ENCODE data around the gene CCDC27. TPM values are rescaled to one million over a fixed set of nuclear protein-coding genes. Genes with fewer than 3 reads are reported as not detected.
A peak's percentile ranks its signal among the peaks of the same experiment; 100 is the strongest.

CCDC27 gene
- total and polyA plus RNA-seq, 2 of the 13 experiments (the other 11 are each of a cell fraction or from before 2014, with no cell fraction given) = not detected

DNA sequence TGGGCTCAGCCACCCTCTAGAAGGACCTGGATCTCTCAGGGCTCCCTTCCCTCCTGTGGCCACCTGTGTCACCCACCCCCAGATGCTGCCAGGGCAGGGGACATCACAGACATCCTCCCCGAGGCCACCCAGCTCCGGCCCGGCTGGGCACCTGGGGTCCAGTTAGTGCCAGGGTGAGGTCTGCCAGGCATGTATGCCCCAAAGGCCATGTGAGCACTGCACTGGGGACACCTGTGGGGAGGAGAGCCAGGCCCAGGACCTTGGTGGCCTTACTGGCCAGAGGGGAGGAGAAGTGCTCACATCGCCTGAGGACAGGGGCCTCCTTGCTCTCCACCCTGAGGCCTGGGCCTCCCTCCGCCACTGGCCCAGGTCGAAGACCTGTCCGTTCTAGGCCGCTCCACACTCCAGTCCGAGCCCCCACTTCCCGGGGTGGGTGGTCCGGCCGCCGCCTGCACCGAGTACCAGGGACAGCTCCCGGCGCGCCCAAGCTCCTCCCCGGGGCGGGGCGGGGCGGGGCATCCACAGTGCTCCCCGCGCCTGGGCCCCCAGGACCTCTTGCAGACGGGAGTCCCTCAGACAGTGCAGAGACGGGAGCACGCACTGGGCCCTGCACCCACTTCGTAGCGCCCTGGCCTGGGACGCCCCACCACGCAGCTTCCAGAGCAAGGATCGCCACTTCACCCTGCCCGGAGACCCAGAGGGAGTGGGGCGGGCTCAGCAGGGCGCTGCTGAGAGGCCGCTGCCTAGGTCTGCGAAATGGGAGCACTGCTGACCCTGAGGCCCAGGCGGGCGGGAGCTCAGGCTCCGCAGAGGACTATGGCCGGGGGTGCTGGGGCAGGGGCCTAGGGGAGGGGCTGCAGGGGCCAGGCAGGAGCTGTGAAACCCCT, 34.3 kb upstream of the CCDC27 start (continued):
- TF ChIP-seq, protein P1, sequence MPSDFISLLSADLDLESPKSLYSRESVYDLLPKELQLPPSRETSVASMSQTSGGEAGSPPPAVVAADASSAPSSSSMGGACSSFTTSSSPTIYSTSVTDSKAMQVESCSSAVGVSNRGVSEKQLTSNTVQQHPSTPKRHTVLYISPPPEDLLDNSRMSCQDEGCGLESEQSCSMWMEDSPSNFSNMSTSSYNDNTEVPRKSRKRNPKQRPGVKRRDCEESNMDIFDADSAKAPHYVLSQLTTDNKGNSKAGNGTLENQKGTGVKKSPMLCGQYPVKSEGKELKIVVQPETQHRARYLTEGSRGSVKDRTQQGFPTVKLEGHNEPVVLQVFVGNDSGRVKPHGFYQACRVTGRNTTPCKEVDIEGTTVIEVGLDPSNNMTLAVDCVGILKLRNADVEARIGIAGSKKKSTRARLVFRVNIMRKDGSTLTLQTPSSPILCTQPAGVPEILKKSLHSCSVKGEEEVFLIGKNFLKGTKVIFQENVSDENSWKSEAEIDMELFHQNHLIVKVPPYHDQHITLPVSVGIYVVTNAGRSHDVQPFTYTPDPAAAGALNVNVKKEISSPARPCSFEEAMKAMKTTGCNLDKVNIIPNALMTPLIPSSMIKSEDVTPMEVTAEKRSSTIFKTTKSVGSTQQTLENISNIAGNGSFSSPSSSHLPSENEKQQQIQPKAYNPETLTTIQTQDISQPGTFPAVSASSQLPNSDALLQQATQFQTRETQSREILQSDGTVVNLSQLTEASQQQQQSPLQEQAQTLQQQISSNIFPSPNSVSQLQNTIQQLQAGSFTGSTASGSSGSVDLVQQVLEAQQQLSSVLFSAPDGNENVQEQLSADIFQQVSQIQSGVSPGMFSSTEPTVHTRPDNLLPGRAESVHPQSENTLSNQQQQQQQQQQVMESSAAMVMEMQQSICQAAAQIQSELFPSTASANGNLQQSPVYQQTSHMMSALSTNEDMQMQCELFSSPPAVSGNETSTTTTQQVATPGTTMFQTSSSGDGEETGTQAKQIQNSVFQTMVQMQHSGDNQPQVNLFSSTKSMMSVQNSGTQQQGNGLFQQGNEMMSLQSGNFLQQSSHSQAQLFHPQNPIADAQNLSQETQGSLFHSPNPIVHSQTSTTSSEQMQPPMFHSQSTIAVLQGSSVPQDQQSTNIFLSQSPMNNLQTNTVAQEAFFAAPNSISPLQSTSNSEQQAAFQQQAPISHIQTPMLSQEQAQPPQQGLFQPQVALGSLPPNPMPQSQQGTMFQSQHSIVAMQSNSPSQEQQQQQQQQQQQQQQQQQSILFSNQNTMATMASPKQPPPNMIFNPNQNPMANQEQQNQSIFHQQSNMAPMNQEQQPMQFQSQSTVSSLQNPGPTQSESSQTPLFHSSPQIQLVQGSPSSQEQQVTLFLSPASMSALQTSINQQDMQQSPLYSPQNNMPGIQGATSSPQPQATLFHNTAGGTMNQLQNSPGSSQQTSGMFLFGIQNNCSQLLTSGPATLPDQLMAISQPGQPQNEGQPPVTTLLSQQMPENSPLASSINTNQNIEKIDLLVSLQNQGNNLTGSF (CRISPR knock-in tag; IDR thresholded peaks at IDR 0.05) = no peak
- no peak for TF ChIP-seq RFX5 (IDR thresholded peaks at IDR 0.05; ENCODE audit: low read depth, low read length)
- TF ChIP-seq SMAD3 (CRISPR knock-in tag; IDR thresholded peaks at IDR 0.05) = no peak
- TF ChIP-seq, protein P2, sequence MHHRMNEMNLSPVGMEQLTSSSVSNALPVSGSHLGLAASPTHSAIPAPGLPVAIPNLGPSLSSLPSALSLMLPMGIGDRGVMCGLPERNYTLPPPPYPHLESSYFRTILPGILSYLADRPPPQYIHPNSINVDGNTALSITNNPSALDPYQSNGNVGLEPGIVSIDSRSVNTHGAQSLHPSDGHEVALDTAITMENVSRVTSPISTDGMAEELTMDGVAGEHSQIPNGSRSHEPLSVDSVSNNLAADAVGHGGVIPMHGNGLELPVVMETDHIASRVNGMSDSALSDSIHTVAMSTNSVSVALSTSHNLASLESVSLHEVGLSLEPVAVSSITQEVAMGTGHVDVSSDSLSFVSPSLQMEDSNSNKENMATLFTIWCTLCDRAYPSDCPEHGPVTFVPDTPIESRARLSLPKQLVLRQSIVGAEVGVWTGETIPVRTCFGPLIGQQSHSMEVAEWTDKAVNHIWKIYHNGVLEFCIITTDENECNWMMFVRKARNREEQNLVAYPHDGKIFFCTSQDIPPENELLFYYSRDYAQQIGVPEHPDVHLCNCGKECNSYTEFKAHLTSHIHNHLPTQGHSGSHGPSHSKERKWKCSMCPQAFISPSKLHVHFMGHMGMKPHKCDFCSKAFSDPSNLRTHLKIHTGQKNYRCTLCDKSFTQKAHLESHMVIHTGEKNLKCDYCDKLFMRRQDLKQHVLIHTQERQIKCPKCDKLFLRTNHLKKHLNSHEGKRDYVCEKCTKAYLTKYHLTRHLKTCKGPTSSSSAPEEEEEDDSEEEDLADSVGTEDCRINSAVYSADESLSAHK (CRISPR knock-in tag; IDR thresholded peaks at IDR 0.05; ENCODE audit: borderline replicate concordance) = no peak
- no peak for TF ChIP-seq ZMYM4 (CRISPR knock-in tag; IDR thresholded peaks at IDR 0.05)
- peak; percentile 66; the same call in 1 of the 2 replicates for TF ChIP-seq WIZ (CRISPR knock-in tag; IDR thresholded peaks at IDR 0.05)
- 0 out of 2 replicates have a peak, but pooled peaks have one; percentile 31 for TF ChIP-seq HNRNPL (IDR thresholded peaks at IDR 0.05; ENCODE audit: low read depth, low read length)
- TF ChIP-seq ZNF761 (CRISPR knock-in tag; conservative IDR thresholded peaks at IDR 0.05) = no peak
- 0 out of 2 replicates have a peak, but pooled peaks have one; percentile 19 for TF ChIP-seq ZNF431 (CRISPR knock-in tag; IDR thresholded peaks at IDR 0.05; ENCODE audit: borderline replicate concordance, low read depth)
- TF ChIP-seq ZFX (CRISPR knock-in tag; IDR thresholded peaks at IDR 0.05; ENCODE audit: low read depth) = peak; percentile 24; the same call in 1 of the 2 replicates
- TF ChIP-seq ZNF225 (CRISPR knock-in tag; IDR thresholded peaks at IDR 0.05) = no peak
- peak; percentile 64 for TF ChIP-seq ZBTB7B (CRISPR knock-in tag; IDR thresholded peaks at IDR 0.05)
- no peak for TF ChIP-seq NFE2L2 (IDR thresholded peaks at IDR 0.05; ENCODE audit: low read length)
- TF ChIP-seq ZNF256 (CRISPR knock-in tag; conservative IDR thresholded peaks at IDR 0.05) = no peak
- TF ChIP-seq, protein P3, sequence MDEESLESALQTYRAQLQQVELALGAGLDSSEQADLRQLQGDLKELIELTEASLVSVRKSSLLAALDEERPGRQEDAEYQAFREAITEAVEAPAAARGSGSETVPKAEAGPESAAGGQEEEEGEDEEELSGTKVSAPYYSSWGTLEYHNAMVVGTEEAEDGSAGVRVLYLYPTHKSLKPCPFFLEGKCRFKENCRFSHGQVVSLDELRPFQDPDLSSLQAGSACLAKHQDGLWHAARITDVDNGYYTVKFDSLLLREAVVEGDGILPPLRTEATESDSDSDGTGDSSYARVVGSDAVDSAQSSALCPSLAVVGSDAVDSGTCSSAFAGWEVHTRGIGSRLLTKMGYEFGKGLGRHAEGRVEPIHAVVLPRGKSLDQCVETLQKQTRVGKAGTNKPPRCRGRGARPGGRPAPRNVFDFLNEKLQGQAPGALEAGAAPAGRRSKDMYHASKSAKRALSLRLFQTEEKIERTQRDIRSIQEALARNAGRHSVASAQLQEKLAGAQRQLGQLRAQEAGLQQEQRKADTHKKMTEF (CRISPR knock-in tag; IDR thresholded peaks at IDR 0.05) = peak; percentile 43; the same call in 1 of the 2 replicates
- TF ChIP-seq SRSF9 (IDR thresholded peaks at IDR 0.05; ENCODE audit: borderline replicate concordance, insufficient read depth, low read depth, low read length, poor library complexity, severe bottlenecking) = no peak
